H9 (cell line): ENCODE data around the gene INMT. TPM values are rescaled to one million over a fixed set of nuclear protein-coding genes. Genes with fewer than 3 reads are reported as not detected.

Experiments used
- DNase-seq: peaks from one replicate; pipeline ENCODE4 v3.0.0-alpha.2; 2017
- H2AFZ ChIP-seq: one replicate; pipeline ENCODE4 v1.6.1; 2013; ENCODE audit warnings: mild to moderate bottlenecking, low read length, control low read depth, moderate library complexity
- H2AK5ac ChIP-seq: 2 replicates; pipeline ENCODE4 v1.6.1; 2013; ENCODE audit warnings: low read length, control low read depth, mixed read lengths; ENCODE audit not compliant: insufficient read length
- H2BK120ac ChIP-seq: one replicate; pipeline ENCODE4 v1.6.1; 2013; ENCODE audit warnings: low read depth, mild to moderate bottlenecking, low read length, control low read depth, inconsistent platforms; ENCODE audit not compliant: poor library complexity, severe bottlenecking
- H2BK12ac ChIP-seq: 2 replicates; pipeline ENCODE4 v1.6.1; 2013; ENCODE audit warnings: low read length, control low read depth, mixed read lengths, low read depth; ENCODE audit not compliant: insufficient read length
- H2BK15ac ChIP-seq: 2 replicates; pipeline ENCODE4 v1.6.1; 2013; ENCODE audit warnings: low read depth, low read length, control low read depth
- H2BK20ac ChIP-seq: one replicate; pipeline ENCODE4 v1.6.1; 2013; ENCODE audit warnings: low read depth, mild to moderate bottlenecking, low read length, control low read depth, inconsistent platforms; ENCODE audit not compliant: poor library complexity, severe bottlenecking
- H2BK5ac ChIP-seq: 2 replicates; pipeline ENCODE4 v1.6.1; 2013; ENCODE audit warnings: low read length, control low read depth, mixed read lengths; ENCODE audit not compliant: insufficient read length
- H3K14ac ChIP-seq: 2 replicates; pipeline ENCODE4 v1.6.1; 2013; ENCODE audit warnings: low read length, control low read depth; ENCODE audit not compliant: insufficient read depth
- H3K18ac ChIP-seq: 2 replicates; pipeline ENCODE4 v1.6.1; 2013; ENCODE audit warnings: low read depth, mild to moderate bottlenecking, mixed read lengths, low read length, control low read depth; ENCODE audit not compliant: insufficient read length
- H3K23ac ChIP-seq: 2 replicates; pipeline ENCODE4 v1.6.1; 2013; ENCODE audit warnings: low read length, control low read depth, mixed read lengths, low read depth; ENCODE audit not compliant: insufficient read length
- H3K23me2 ChIP-seq: 2 replicates; pipeline ENCODE4 v1.6.1; 2013; ENCODE audit warnings: low read depth, mild to moderate bottlenecking, mixed read lengths, low read length, control low read depth; ENCODE audit not compliant: insufficient read length, poor library complexity, severe bottlenecking
- H3K27ac ChIP-seq: 2 replicates; pipeline ENCODE4 v1.5.1; 2013; ENCODE audit warnings: low read length, control low read depth, mixed read lengths, low read depth; ENCODE audit not compliant: insufficient read length
- H3K27me3 ChIP-seq: 2 replicates; pipeline ENCODE4 v1.6.1; 2013; ENCODE audit warnings: low read length, control low read depth, inconsistent platforms; ENCODE audit not compliant: insufficient read depth
- H3K4ac ChIP-seq: 2 replicates; pipeline ENCODE4 v1.6.1; 2013; ENCODE audit warnings: low read depth, mild to moderate bottlenecking, control low read depth, inconsistent platforms, low read length, moderate library complexity
- H3K4me1 ChIP-seq: 2 replicates; pipeline ENCODE4 v1.6.1; 2013; ENCODE audit warnings: low read length, control low read depth, inconsistent platforms; ENCODE audit not compliant: insufficient read depth
- H3K4me2 ChIP-seq: 2 replicates; pipeline ENCODE4 v1.6.1; 2013; ENCODE audit warnings: low read length, control low read depth, mixed read lengths; ENCODE audit not compliant: insufficient read length, insufficient read depth
- H3K56ac ChIP-seq: 2 replicates; pipeline ENCODE4 v1.6.1; 2013; ENCODE audit warnings: low read depth, mild to moderate bottlenecking, mixed read lengths, low read length, control low read depth; ENCODE audit not compliant: insufficient read length
- H3K79me1 ChIP-seq: 2 replicates; pipeline ENCODE4 v1.6.1; 2013; ENCODE audit warnings: low read depth, mild to moderate bottlenecking, moderate library complexity, low read length, control low read depth, inconsistent platforms; ENCODE audit not compliant: insufficient read depth, poor library complexity, severe bottlenecking
- H3K79me2 ChIP-seq: 2 replicates; pipeline ENCODE4 v1.6.1; 2013; ENCODE audit warnings: low read length, control low read depth, inconsistent platforms; ENCODE audit not compliant: insufficient read depth
- H3K9ac ChIP-seq: 2 replicates; pipeline ENCODE4 v1.6.1; 2013; ENCODE audit warnings: low read length, control low read depth, mixed read lengths; ENCODE audit not compliant: insufficient read length; ENCODE audit errors: extremely low read depth
- H3K9me3 ChIP-seq: one replicate; pipeline ENCODE4 v1.6.1; 2013; ENCODE audit warnings: low read depth, low read length, inconsistent platforms; ENCODE audit not compliant: control insufficient read depth
- H3T11ph ChIP-seq: one replicate; pipeline ENCODE4 v1.6.1; 2013; ENCODE audit warnings: mild to moderate bottlenecking, low read length, control low read depth, inconsistent platforms
- H4K20me1 ChIP-seq: one replicate; pipeline ENCODE4 v1.6.1; 2013; ENCODE audit not compliant: control insufficient read depth, insufficient read length, insufficient read depth
- H4K5ac ChIP-seq: 2 replicates; pipeline ENCODE4 v1.6.1; 2013; ENCODE audit warnings: low read depth, mild to moderate bottlenecking, mixed read lengths, low read length, control low read depth; ENCODE audit not compliant: insufficient read length
- H4K8ac ChIP-seq: replicated peaks from 2 replicates; pipeline ENCODE4 v1.6.1; 2013; ENCODE audit warnings: low read length, control low read depth, mixed read lengths, low read depth; ENCODE audit not compliant: insufficient read length
- H4K91ac ChIP-seq: 2 replicates; pipeline ENCODE4 v1.6.1; 2013; ENCODE audit warnings: low read depth, mild to moderate bottlenecking, moderate library complexity, mixed read lengths, low read length, control low read depth; ENCODE audit not compliant: insufficient read length
- H3K27ac Mint-ChIP-seq, 3 experiments: 2 replicates in 2 of 3; 3 replicates in 1 of 3; pipeline ENCODE4 v1.8.0; 2020 to 2021; ENCODE audit warnings: mixed read lengths in 3 of 3, mild to moderate bottlenecking in 1 of 3, moderate library complexity in 1 of 3
- H3K27me3 Mint-ChIP-seq: 2 replicates; pipeline ENCODE4 v1.8.0; 2021; ENCODE audit warnings: low read depth, mild to moderate bottlenecking, moderate library complexity, mixed read lengths
- H3K36me3 Mint-ChIP-seq, 3 experiments: 2 replicates in 2 of 3; 3 replicates in 1 of 3; pipeline ENCODE4 v1.8.0; 2020 to 2021; ENCODE audit warnings: low read depth in 3 of 3, mixed read lengths in 3 of 3; ENCODE audit not compliant: insufficient read depth in 1 of 3
- H3K4me1 Mint-ChIP-seq, 2 experiments: 2 replicates each; pipeline ENCODE4 v1.8.0; 2020; ENCODE audit warnings: mixed read lengths in 2 of 2
- H3K4me3 Mint-ChIP-seq, 2 experiments: 2 replicates in 1 of 2; 3 replicates in 1 of 2; pipeline ENCODE4 v1.8.0; 2020 to 2021; ENCODE audit warnings: mild to moderate bottlenecking in 2 of 2, mixed read lengths in 2 of 2, moderate library complexity in 1 of 2
- H3K9me3 Mint-ChIP-seq, 2 experiments: 2 replicates in 1 of 2; 3 replicates in 1 of 2; pipeline ENCODE4 v1.8.0; 2020; ENCODE audit warnings: mild to moderate bottlenecking in 2 of 2, mixed read lengths in 2 of 2, moderate library complexity in 1 of 2
- CTCF ChIP-seq: fragments of 200-600 bp; sonication (generic); conservative IDR thresholded peaks from 3 replicates; pipeline ENCODE4 v1.8.0; 2021; ENCODE audit warnings: antibody characterized with exemption, mild to moderate bottlenecking
- WGBS: extraction: QIAGEN DNeasy Blood & Tissue Kit; methylation state at CpG from one replicate; pipeline ENCODE4 v1.1.7; 2013; ENCODE audit warnings: missing lambda C conversion rate, low lambda C conversion rate, mixed read lengths; ENCODE audit not compliant: insufficient read length; ENCODE audit errors: extremely low coverage; 5-methylcytosine and 5-hydroxymethylcytosine counted together
- total RNA-seq: library from RNA; stranded (reverse); gene quantifications from 2 replicates; pipeline ENCODE4 v1.2.1, GENCODE V29; 2021

INMT gene
- total RNA-seq, 1 experiment from 2014 or later: 0.70 TPM

- H3K18ac ChIP-seq: no peak overlapping the region
- H3K56ac ChIP-seq: no peak overlapping the region
- no peak for DNase-seq
- H3T11ph ChIP-seq: no peak overlapping the region
- H3K4me1 Mint-ChIP-seq: peaks cover 10 to 12% of the 10 kb centered on the region in 2 experiments
- H2BK12ac ChIP-seq: no peak overlapping the region
- no peak overlapping the region for H3K23ac ChIP-seq
- TF ChIP-seq CTCF: no peak
- no peaks in the 10 kb centered on the region for H4K20me1 ChIP-seq
- peaks cover 19% of the 10 kb centered on the region for H3K27me3 Mint-ChIP-seq
- H2BK15ac ChIP-seq: no peak overlapping the region
- no peaks in the 10 kb centered on the region; the same call in 1 of the 2 replicates for H3K4me1 ChIP-seq
- H3K36me3 Mint-ChIP-seq: no peaks in the 10 kb centered on the region; a peak in 1 of 7 replicates
- no peaks in the 10 kb centered on the region for H3K79me2 ChIP-seq
- H3K9me3 Mint-ChIP-seq: no peaks in the 10 kb centered on the region; a peak in 1 of 5 replicates
- no peak overlapping the region for H2BK20ac ChIP-seq
- H3K9ac ChIP-seq: no peak overlapping the region
- no peaks in the 10 kb centered on the region for H3K9me3 ChIP-seq
- no CpG with 5 or more reads among the region's 9 CpGs for whole genome bisulfite sequencing
- peaks cover 6% of the 10 kb centered on the region for H3K23me2 ChIP-seq
- no peaks in the 10 kb centered on the region for H3K27me3 ChIP-seq
- no peak overlapping the region for H4K91ac ChIP-seq
- H2BK5ac ChIP-seq: no peak overlapping the region
- H3K4me3 Mint-ChIP-seq: peak overlapping the region; percentile 64 to 76
- H2AK5ac ChIP-seq: no peak overlapping the region
- no peaks in the 10 kb centered on the region for H3K79me1 ChIP-seq
- no peak overlapping the region for H4K8ac ChIP-seq
- H3K27ac Mint-ChIP-seq: no peak overlapping the region
- no peak overlapping the region for H3K27ac ChIP-seq
- H3K4me2 ChIP-seq: peak overlapping the region; percentile 74
- no peak overlapping the region for H4K5ac ChIP-seq
- no peak overlapping the region for H2BK120ac ChIP-seq
- H3K14ac ChIP-seq: no peak overlapping the region
- H2AFZ ChIP-seq: peak overlapping the region; percentile 34
- H3K4ac ChIP-seq: no peak overlapping the region
These were observed 18.9 kb downstream of the INMT start for GRCh38 chr7:30770845-30771173.
